HCT116 (cell line): ENCODE measurements around the gene FNDC11. TPM values are rescaled to one million over a fixed set of nuclear protein-coding genes. Genes with fewer than 3 reads are reported as not detected.

Source experiments
- ATAC-seq: fragments of 200-7000 bp; cut with Tn5 transposase; 2 replicates; pipeline ENCODE4 v1.9.1; 2020; ENCODE audit warnings: mild to moderate bottlenecking, moderate library complexity
- BruUV-seq: library from RNA; stranded (reverse); fragments of 400-500 nt; replicated peaks from 2 replicates; lab custom pipeline; 2021; lab: Mats Ljungman, UMichigan
- CTCF ChIA-PET: fragments of 300-600 bp; sonication (Branson Sonifier 250); formaldehyde crosslinking; loops from one replicate; lab custom pipeline; 2021; ENCODE audit warnings: antibody characterized with exemption; lab: Charles Lee
- POLR2A ChIA-PET: fragments of 300-600, 350-600 bp; sonication (Branson Sonifier 250); formaldehyde crosslinking; loops from one replicate; lab custom pipeline; 2021; ENCODE audit warnings: antibody characterized with exemption; lab: Charles Lee
- RAD21 ChIA-PET, 2 experiments: fragments of 300-600 bp; sonication (Branson Sonifier 250); formaldehyde crosslinking; loops; one replicate each; lab custom pipeline; 2023; ENCODE audit warnings: low total read pairs in 2 of 2; ENCODE audit not compliant: uncharacterized antibody in 2 of 2, unreplicated experiment in 2 of 2, low non-redundant PET in 1 of 2; lab: Charles Lee
- DNase-seq: peaks from one replicate; pipeline ENCODE4 v3.0.0-alpha.2; 2010; ENCODE audit warnings: low read depth, low spot score
- H2AFZ ChIP-seq: fragments of 200-600 bp; shearing (Covaris generic), sonication (generic); 2 replicates; pipeline ENCODE4 v1.6.1; 2017; ENCODE audit warnings: low read depth, mixed run types, mixed read lengths, antibody characterized with exemption, low read length; ENCODE audit not compliant: poor library complexity, severe bottlenecking
- H3K27ac ChIP-seq: 2 replicates; pipeline ENCODE4 v1.5.1; 2012; ENCODE audit warnings: low read depth, low read length
- H3K27me3 ChIP-seq: fragments of 200-600 bp; sonication (generic); 2 replicates; pipeline ENCODE4 v1.6.1; 2016; ENCODE audit warnings: mixed run types, low read length, mixed read lengths; ENCODE audit not compliant: insufficient read depth
- H3K36me3 ChIP-seq, 2 experiments: fragments of 200-500 bp in 1 of 2; fragments of 200-600 bp in 1 of 2; sonication (Bioruptor generic) in 1 of 2; sonication (generic) in 1 of 2; 2 replicates each; pipeline versions ENCODE4 v1.5.1 to v1.6.1; 2014 to 2016; ENCODE audit warnings: low read length in 2 of 2, inconsistent platforms in 1 of 2, mixed read lengths in 1 of 2, mixed run types in 1 of 2; ENCODE audit not compliant: insufficient read depth in 2 of 2, control insufficient read depth in 1 of 2
- H3K4me1 ChIP-seq, 2 experiments: fragments of 200-600 bp in 1 of 2; sonication (generic) in 1 of 2; 2 replicates each; pipeline versions ENCODE4 v1.5.1 to v1.6.1; 2012 to 2017; ENCODE audit warnings: low read length in 2 of 2, inconsistent platforms in 1 of 2, mild to moderate bottlenecking in 1 of 2, mixed read lengths in 1 of 2, mixed run types in 1 of 2, moderate library complexity in 1 of 2; ENCODE audit not compliant: insufficient read depth in 2 of 2, control insufficient read depth in 1 of 2
- H3K4me2 ChIP-seq: fragments of 200-600 bp; sonication (generic); 2 replicates; pipeline ENCODE4 v1.6.1; 2017; ENCODE audit warnings: mixed run types, low read length, mixed read lengths
- H3K4me3 ChIP-seq, 2 experiments: fragments of 200-600 bp in 1 of 2; sonication (generic) in 1 of 2; replicated peaks in 1 of 2; 2 replicates each; pipeline ENCODE4 v1.5.1; 2011 to 2016; ENCODE audit warnings: low read length in 2 of 2, control low read depth in 1 of 2, low read depth in 1 of 2, mild to moderate bottlenecking in 1 of 2, mixed read lengths in 1 of 2, mixed run types in 1 of 2
- H3K79me2 ChIP-seq: fragments of 200-600 bp; sonication (generic); 2 replicates; pipeline ENCODE4 v1.6.1; 2017; ENCODE audit warnings: mild to moderate bottlenecking, mixed run types, low read length, moderate library complexity, mixed read lengths; ENCODE audit not compliant: insufficient read depth
- H3K9ac ChIP-seq: fragments of 200-600 bp; sonication (generic); 2 replicates; pipeline ENCODE4 v1.6.1; 2016; ENCODE audit warnings: low read length, mixed read lengths
- H3K9me2 ChIP-seq: fragments of 200-600 bp; sonication (generic), shearing (Covaris generic); 2 replicates; pipeline ENCODE4 v1.6.1; 2017; ENCODE audit warnings: mixed run types, mild to moderate bottlenecking, moderate library complexity; ENCODE audit not compliant: insufficient read depth
- H3K9me3 ChIP-seq, 2 experiments: fragments of 200-500 bp in 1 of 2; fragments of 200-600 bp in 1 of 2; sonication (Bioruptor generic) in 1 of 2; sonication (generic) in 1 of 2; 2 replicates each; pipeline ENCODE4 v1.6.1; 2014 to 2017; ENCODE audit warnings: low read length in 2 of 2, mixed read lengths in 2 of 2, inconsistent platforms in 1 of 2, low read depth in 1 of 2, mild to moderate bottlenecking in 1 of 2, mixed run types in 1 of 2, moderate library complexity in 1 of 2; ENCODE audit not compliant: control insufficient read depth in 1 of 2, insufficient read depth in 1 of 2
- H4K20me1 ChIP-seq: fragments of 200-600 bp; sonication (generic), shearing (Covaris generic); 2 replicates; pipeline ENCODE4 v1.6.1; 2017; ENCODE audit warnings: mixed run types, mild to moderate bottlenecking, moderate library complexity; ENCODE audit not compliant: insufficient read depth
- ATF3 ChIP-seq: IDR thresholded peaks from 2 replicates; pipeline ENCODE4 v1.6.1; 2012
- CEBPB ChIP-seq: IDR thresholded peaks from 2 replicates; pipeline ENCODE4 v1.6.1; 2012; ENCODE audit warnings: low read depth
- EGR1 ChIP-seq: IDR thresholded peaks from 2 replicates; pipeline ENCODE4 v1.6.1; 2012; ENCODE audit warnings: low read depth
- ELF1 ChIP-seq: IDR thresholded peaks from 2 replicates; pipeline ENCODE4 v1.6.1; 2012; ENCODE audit warnings: low read depth, borderline replicate concordance
- EZH2 ChIP-seq: fragments of 200-600 bp; sonication (generic); IDR thresholded peaks from 2 replicates; pipeline ENCODE4 v1.6.1; 2017; ENCODE audit warnings: antibody characterized with exemption, mixed run types
- FOSL1 ChIP-seq: IDR thresholded peaks from 2 replicates; pipeline ENCODE4 v1.6.1; 2012; ENCODE audit warnings: low read depth
- POLR2AphosphoS5 ChIP-seq: IDR thresholded peaks from 2 replicates; pipeline ENCODE4 v1.6.1; 2011; ENCODE audit warnings: mild to moderate bottlenecking, low read depth, low read length, moderate library complexity
- SIN3A ChIP-seq: IDR thresholded peaks from 2 replicates; pipeline ENCODE4 v1.6.1; 2012; ENCODE audit warnings: low read depth
- ZNF274 ChIP-seq: fragments of 200-500 bp; sonication (Bioruptor generic); IDR thresholded peaks from 2 replicates; pipeline ENCODE4 v1.6.1; 2014; ENCODE audit warnings: mild to moderate bottlenecking, low read depth, low read length, inconsistent platforms
- intact Hi-C: fragments of 100-400 bp; cut with micrococcal nuclease; formaldehyde crosslinking; loops from 2 replicates; pipeline ENCODE4 v1.10.0; 2022
- total RNA-seq: library from RNA; stranded (reverse); gene quantifications from one replicate; pipeline ENCODE4 v1.2.1, GENCODE V29; 2021; ENCODE audit not compliant: unreplicated experiment
- TF ChIP-seq, protein P1 (sequence below): IDR thresholded peaks from 2 replicates; pipeline ENCODE4 v1.6.1; 2011; ENCODE audit warnings: mild to moderate bottlenecking, low read length, moderate library complexity; ENCODE audit not compliant: insufficient replicate concordance; ENCODE audit errors: extremely low read depth
- TF ChIP-seq, protein P2 (sequence below): IDR thresholded peaks from 2 replicates; pipeline ENCODE4 v1.6.1; 2012; ENCODE audit warnings: low read depth
- TF ChIP-seq, protein P3 (sequence below): IDR thresholded peaks from 2 replicates; pipeline ENCODE4 v1.6.1; 2012

The FNDC11 gene
- total RNA-seq, 1 experiment from 2014 or later, result 5.5 TPM

GRCh38 chr20:63542696-63543095 lies 11.3 kb upstream of the FNDC11 start:
- ChIA-PET POLR2A (interaction anchor here (1.6 kb wide), 1 partner anchor 323 kb away, joined by 8 read pairs; the partner anchor contains the start of gene TPD52L2), CTCF (interaction anchor here (1.3 kb wide), 1 partner anchor 322 kb away, joined by 3 read pairs; the partner anchor contains the start of gene TPD52L2), RAD21 (no interaction called here)
- Histone ChIP-seq H4K20me1 (no peaks in the 10 kb centered on the region), H3K4me3 (peak overlapping the region; percentile 59 to 64), H3K9me3 (no peaks in the 10 kb centered on the region), H3K27ac (peak overlapping the region; percentile 72), H3K4me2 (peak overlapping the region; percentile 76)
- intact Hi-C loops, result no loop called here
- no TSS peak for BruUV-seq
- TF ChIP-seq POLR2AphosphoS5, result no peak
- TF ChIP-seq ATF3, result no peak
- TF ChIP-seq EGR1, result no peak
- TF ChIP-seq, protein P1, sequence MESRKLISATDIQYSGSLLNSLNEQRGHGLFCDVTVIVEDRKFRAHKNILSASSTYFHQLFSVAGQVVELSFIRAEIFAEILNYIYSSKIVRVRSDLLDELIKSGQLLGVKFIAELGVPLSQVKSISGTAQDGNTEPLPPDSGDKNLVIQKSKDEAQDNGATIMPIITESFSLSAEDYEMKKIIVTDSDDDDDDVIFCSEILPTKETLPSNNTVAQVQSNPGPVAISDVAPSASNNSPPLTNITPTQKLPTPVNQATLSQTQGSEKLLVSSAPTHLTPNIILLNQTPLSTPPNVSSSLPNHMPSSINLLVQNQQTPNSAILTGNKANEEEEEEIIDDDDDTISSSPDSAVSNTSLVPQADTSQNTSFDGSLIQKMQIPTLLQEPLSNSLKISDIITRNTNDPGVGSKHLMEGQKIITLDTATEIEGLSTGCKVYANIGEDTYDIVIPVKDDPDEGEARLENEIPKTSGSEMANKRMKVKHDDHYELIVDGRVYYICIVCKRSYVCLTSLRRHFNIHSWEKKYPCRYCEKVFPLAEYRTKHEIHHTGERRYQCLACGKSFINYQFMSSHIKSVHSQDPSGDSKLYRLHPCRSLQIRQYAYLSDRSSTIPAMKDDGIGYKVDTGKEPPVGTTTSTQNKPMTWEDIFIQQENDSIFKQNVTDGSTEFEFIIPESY, result no peak
- no peak for TF ChIP-seq ELF1
- TF ChIP-seq SIN3A, result no peak
- TF ChIP-seq, protein P2, sequence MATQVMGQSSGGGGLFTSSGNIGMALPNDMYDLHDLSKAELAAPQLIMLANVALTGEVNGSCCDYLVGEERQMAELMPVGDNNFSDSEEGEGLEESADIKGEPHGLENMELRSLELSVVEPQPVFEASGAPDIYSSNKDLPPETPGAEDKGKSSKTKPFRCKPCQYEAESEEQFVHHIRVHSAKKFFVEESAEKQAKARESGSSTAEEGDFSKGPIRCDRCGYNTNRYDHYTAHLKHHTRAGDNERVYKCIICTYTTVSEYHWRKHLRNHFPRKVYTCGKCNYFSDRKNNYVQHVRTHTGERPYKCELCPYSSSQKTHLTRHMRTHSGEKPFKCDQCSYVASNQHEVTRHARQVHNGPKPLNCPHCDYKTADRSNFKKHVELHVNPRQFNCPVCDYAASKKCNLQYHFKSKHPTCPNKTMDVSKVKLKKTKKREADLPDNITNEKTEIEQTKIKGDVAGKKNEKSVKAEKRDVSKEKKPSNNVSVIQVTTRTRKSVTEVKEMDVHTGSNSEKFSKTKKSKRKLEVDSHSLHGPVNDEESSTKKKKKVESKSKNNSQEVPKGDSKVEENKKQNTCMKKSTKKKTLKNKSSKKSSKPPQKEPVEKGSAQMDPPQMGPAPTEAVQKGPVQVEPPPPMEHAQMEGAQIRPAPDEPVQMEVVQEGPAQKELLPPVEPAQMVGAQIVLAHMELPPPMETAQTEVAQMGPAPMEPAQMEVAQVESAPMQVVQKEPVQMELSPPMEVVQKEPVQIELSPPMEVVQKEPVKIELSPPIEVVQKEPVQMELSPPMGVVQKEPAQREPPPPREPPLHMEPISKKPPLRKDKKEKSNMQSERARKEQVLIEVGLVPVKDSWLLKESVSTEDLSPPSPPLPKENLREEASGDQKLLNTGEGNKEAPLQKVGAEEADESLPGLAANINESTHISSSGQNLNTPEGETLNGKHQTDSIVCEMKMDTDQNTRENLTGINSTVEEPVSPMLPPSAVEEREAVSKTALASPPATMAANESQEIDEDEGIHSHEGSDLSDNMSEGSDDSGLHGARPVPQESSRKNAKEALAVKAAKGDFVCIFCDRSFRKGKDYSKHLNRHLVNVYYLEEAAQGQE, result no peak
- TF ChIP-seq, protein P3, sequence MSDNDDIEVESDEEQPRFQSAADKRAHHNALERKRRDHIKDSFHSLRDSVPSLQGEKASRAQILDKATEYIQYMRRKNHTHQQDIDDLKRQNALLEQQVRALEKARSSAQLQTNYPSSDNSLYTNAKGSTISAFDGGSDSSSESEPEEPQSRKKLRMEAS, result no peak
- TF ChIP-seq CEBPB, result no peak
- no peak for TF ChIP-seq FOSL1
- TF ChIP-seq EZH2, result no peak
- no peak for TF ChIP-seq ZNF274
- TF ChIP-seq, all 23 proteins: peak for 0
- peak overlapping the region; percentile 67 for H3K9ac ChIP-seq
- peaks cover 46 to 87% of the 10 kb centered on the region in 2 experiments for H3K4me1 ChIP-seq
- H3K9me2 ChIP-seq, result no peaks in the 10 kb centered on the region
- H2AFZ ChIP-seq, result no peak overlapping the region
- ATAC-seq, result no peak
- H3K36me3 ChIP-seq, result no peaks in the 10 kb centered on the region
- no peak for DNase-seq
- H3K27me3 ChIP-seq, result no peaks in the 10 kb centered on the region
- H3K79me2 ChIP-seq, result no peaks in the 10 kb centered on the region
